Naive thymus-derived CD4-positive, alpha-beta T cell (primary cell): Measurements from ENCODE around the gene GRPEL1. TPM values are rescaled to one million over a fixed set of nuclear protein-coding genes. Genes with fewer than 3 reads are reported as not detected.
A peak's percentile ranks its signal among the peaks of the same experiment; 100 is the strongest.

Source experiments
- ATAC-seq: fragments of 150-1000 bp; cut with Tn5 transposase; 2 replicates; pipeline ENCODE4 v1.10.0; 2021; ENCODE audit warnings: mild to moderate bottlenecking, moderate library complexity
- CTCF ChIA-PET: fragments of 350-600 bp; sonication (Branson Sonifier 250); formaldehyde crosslinking; loops from one replicate; lab custom pipeline; 2021; ENCODE audit warnings: antibody characterized with exemption; lab: Charles Lee
- POLR2A ChIA-PET: fragments of 350-600 bp; sonication (Branson Sonifier 250); formaldehyde crosslinking; loops from one replicate; lab custom pipeline; 2021; ENCODE audit warnings: antibody characterized with exemption, inconsistent platforms; lab: Charles Lee
- DNase-seq, 9 donors: peaks; one replicate each; pipeline versions ENCODE4 v3.0.0 to v3.0.0-alpha.2; 2020 to 2022; ENCODE audit warnings: mixed read lengths in 1 of 9
- H3K27ac ChIP-seq: one replicate; pipeline ENCODE4 v1.7.0; 2013; ENCODE audit warnings: mild to moderate bottlenecking, low read depth, low read length, moderate library complexity
- H3K27me3 ChIP-seq, 2 donors: one replicate each; pipeline ENCODE4 v1.7.0; 2013; ENCODE audit warnings: low read length in 2 of 2, mild to moderate bottlenecking in 2 of 2, moderate library complexity in 2 of 2; ENCODE audit not compliant: control insufficient read depth in 2 of 2, insufficient read depth in 2 of 2
- H3K36me3 ChIP-seq, 3 experiments: 1 replicate in 2 of 3; 2 replicates in 1 of 3; pipeline ENCODE4 v1.7.0; 2013; ENCODE audit warnings: low read length in 3 of 3, mild to moderate bottlenecking in 3 of 3, moderate library complexity in 1 of 3; ENCODE audit not compliant: insufficient read depth in 3 of 3, control insufficient read depth in 2 of 3
- H3K4me1 ChIP-seq, 2 donors: one replicate each; pipeline ENCODE4 v1.7.0; 2013; ENCODE audit warnings: low read length in 2 of 2, mild to moderate bottlenecking in 2 of 2, moderate library complexity in 1 of 2; ENCODE audit not compliant: control insufficient read depth in 2 of 2, insufficient read depth in 2 of 2
- H3K4me3 ChIP-seq: 2 replicates; pipeline ENCODE4 v1.7.0; 2013; ENCODE audit warnings: mild to moderate bottlenecking, low read length
- H3K9me3 ChIP-seq, 3 experiments: 1 replicate in 2 of 3; 2 replicates in 1 of 3; pipeline ENCODE4 v1.7.0; 2013; ENCODE audit warnings: low read length in 3 of 3; ENCODE audit not compliant: control insufficient read depth in 2 of 3
- H3K27ac Mint-ChIP-seq, 9 donors: one replicate each; pipeline ENCODE4 v1.8.0; 2020 to 2022; ENCODE audit warnings: mixed read lengths in 9 of 9, mild to moderate bottlenecking in 8 of 9, moderate library complexity in 5 of 9, inconsistent platforms in 2 of 9
- H3K27me3 Mint-ChIP-seq, 5 donors: one replicate each; pipeline ENCODE4 v1.8.0; 2021 to 2022; ENCODE audit warnings: mixed read lengths in 5 of 5, mild to moderate bottlenecking in 1 of 5
- H3K36me3 Mint-ChIP-seq, 5 donors: one replicate each; pipeline ENCODE4 v1.8.0; 2020 to 2022; ENCODE audit warnings: mixed read lengths in 5 of 5, mild to moderate bottlenecking in 3 of 5, inconsistent platforms in 1 of 5
- H3K4me1 Mint-ChIP-seq, 7 donors: one replicate each; pipeline ENCODE4 v1.8.0; 2020 to 2022; ENCODE audit warnings: mixed read lengths in 7 of 7, mild to moderate bottlenecking in 3 of 7, inconsistent platforms in 1 of 7
- H3K4me3 Mint-ChIP-seq, 10 donors: one replicate each; pipeline ENCODE4 v1.8.0; 2020 to 2022; ENCODE audit warnings: mild to moderate bottlenecking in 10 of 10, mixed read lengths in 10 of 10, moderate library complexity in 6 of 10, inconsistent platforms in 2 of 10
- H3K9me3 Mint-ChIP-seq, 11 donors: one replicate each; pipeline ENCODE4 v1.8.0; 2020 to 2022; ENCODE audit warnings: mixed read lengths in 11 of 11, mild to moderate bottlenecking in 4 of 11, inconsistent platforms in 1 of 11, moderate library complexity in 1 of 11
- intact Hi-C, 2 donors: fragments of 100-400 bp; cut with micrococcal nuclease; formaldehyde crosslinking; loops; one replicate each; pipeline ENCODE4 v1.15.1; 2023
- polyA plus RNA-seq, 2 donors: library from polyadenylated mRNA; unstranded; fragments of 300-500 nt; fragmentation: Illumina TruSeq; gene quantifications; one replicate each; pipeline ENCODE4 v1.2.3, GENCODE V29; 2021
- total RNA-seq, 6 experiments: library from RNA in 5 of 6; stranded (reverse) in 5 of 6; gene quantifications; 1 replicate in 5 of 6; 2 replicates in 1 of 6; pipeline ENCODE4 v1.2.3 and lab custom pipeline; 2021 to 2026

The GRPEL1 gene
- total and polyA plus RNA-seq, 7 experiments from 2014 or later, result 34.5 to 53.3 (median 45.0) TPM

DNA sequence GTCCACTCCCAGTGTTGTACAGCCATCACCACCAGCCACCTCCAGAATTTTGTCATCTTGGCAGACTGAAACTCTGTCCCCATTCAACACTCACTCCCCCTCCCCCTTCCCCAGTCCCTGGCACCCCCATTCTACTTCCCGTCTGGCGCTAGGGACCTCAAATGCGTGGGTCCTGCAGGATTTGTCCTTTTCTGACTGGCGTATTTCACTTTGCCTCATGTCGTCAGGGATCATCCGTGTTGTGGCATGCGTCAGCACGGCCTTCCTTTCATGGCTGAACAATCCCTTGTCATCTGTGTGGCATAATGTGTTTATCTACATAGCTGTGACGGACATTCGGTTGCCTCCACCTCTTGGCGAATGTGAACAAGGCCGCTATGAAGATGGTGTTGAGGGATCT is 19.2 kb downstream of the GRPEL1 start:
- peak overlapping the region in 3 of 10 donors; percentile 9 to 36 (median 25) for H3K4me3 Mint-ChIP-seq
- peak overlapping the region in 4 of 9 donors; percentile 14 to 84 (median 54) for H3K27ac Mint-ChIP-seq
- no peaks in the 10 kb centered on the region for H3K27me3 ChIP-seq
- intact Hi-C loops, result no loop called here
- H3K27me3 Mint-ChIP-seq, result no peaks in the 10 kb centered on the region
- CTCF ChIA-PET, result interaction anchor here (0.8 kb wide), 1 partner anchor 18 kb away, joined by 4 read pairs; no protein-coding TSS in a partner anchor
- peaks cover 50 to 87% (median 62%) of the 10 kb centered on the region in 7 donors for H3K4me1 Mint-ChIP-seq
- no peak overlapping the region for H3K4me3 ChIP-seq
- DNase-seq (no peak), ATAC-seq (no peak)
- peaks cover 42 to 48% of the 10 kb centered on the region in 2 donors for H3K4me1 ChIP-seq
- peaks cover 0 to 56% (median 0%) of the 10 kb centered on the region in 3 experiments for H3K36me3 ChIP-seq
- H3K9me3 ChIP-seq, result no peaks in the 10 kb centered on the region
- H3K27ac ChIP-seq, result no peak overlapping the region
- H3K36me3 Mint-ChIP-seq, result peaks cover 0 to 12% (median 4%) of the 10 kb centered on the region in 5 donors
- POLR2A ChIA-PET, result no interaction called here
- peaks cover 0 to 3% (median 0%) of the 10 kb centered on the region in 11 donors for H3K9me3 Mint-ChIP-seq

DNA sequence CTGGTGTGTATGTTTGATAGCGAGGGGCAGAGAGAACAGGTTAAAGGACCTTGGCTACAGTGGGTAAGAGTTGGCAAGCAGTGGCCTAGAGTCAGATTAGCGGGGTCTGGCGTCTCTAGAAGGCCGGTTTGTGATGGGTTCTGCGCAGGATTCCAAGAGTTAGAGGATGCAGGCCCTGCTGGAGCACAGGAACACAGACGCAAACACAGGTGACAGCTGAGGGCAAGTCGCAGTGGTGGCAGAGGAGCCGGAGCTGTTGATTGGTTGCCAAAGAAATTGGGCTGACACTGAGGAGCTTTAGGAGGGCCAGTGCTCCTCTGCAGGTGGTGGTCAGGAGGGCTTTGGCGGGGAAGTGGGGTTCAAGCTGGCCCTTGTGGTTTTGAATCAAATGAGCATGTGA is 20.9 kb downstream of the GRPEL1 start:
- peaks cover 0 to 6% (median 0%) of the 10 kb centered on the region in 5 donors for H3K27me3 Mint-ChIP-seq
- H3K9me3 ChIP-seq, result no peaks in the 10 kb centered on the region
- POLR2A ChIA-PET, result interaction anchor here (8.2 kb wide), 1 partner anchor 22 kb away, joined by 173 read pairs; the partner anchor contains the start of gene GRPEL1
- peak overlapping the region in 6 of 9 donors; percentile 6 to 77 (median 56) for H3K27ac Mint-ChIP-seq
- peaks cover 44 to 74% (median 55%) of the 10 kb centered on the region in 7 donors for H3K4me1 Mint-ChIP-seq
- intact Hi-C loops, result no loop called here
- peak overlapping the region in 9 of 10 donors; percentile 34 to 95 (median 90) for H3K4me3 Mint-ChIP-seq
- CTCF ChIA-PET, result interaction anchor here (1.3 kb wide), 2 partner anchors 24 to 55 kb away, joined by 3 to 5 read pairs; no protein-coding TSS in a partner anchor
- H3K4me1 ChIP-seq, result peaks cover 35 to 42% of the 10 kb centered on the region in 2 donors
- no peaks in the 10 kb centered on the region for H3K27me3 ChIP-seq
- DNase-seq (no peak), ATAC-seq (no peak)
- peaks cover 0 to 3% (median 0%) of the 10 kb centered on the region in 11 donors for H3K9me3 Mint-ChIP-seq
- peaks cover 0 to 49% (median 0%) of the 10 kb centered on the region in 3 experiments for H3K36me3 ChIP-seq
- peaks cover 0 to 12% (median 4%) of the 10 kb centered on the region in 5 donors for H3K36me3 Mint-ChIP-seq
- H3K27ac ChIP-seq, result peak overlapping the region; percentile 41
- no peak overlapping the region for H3K4me3 ChIP-seq

DNA sequence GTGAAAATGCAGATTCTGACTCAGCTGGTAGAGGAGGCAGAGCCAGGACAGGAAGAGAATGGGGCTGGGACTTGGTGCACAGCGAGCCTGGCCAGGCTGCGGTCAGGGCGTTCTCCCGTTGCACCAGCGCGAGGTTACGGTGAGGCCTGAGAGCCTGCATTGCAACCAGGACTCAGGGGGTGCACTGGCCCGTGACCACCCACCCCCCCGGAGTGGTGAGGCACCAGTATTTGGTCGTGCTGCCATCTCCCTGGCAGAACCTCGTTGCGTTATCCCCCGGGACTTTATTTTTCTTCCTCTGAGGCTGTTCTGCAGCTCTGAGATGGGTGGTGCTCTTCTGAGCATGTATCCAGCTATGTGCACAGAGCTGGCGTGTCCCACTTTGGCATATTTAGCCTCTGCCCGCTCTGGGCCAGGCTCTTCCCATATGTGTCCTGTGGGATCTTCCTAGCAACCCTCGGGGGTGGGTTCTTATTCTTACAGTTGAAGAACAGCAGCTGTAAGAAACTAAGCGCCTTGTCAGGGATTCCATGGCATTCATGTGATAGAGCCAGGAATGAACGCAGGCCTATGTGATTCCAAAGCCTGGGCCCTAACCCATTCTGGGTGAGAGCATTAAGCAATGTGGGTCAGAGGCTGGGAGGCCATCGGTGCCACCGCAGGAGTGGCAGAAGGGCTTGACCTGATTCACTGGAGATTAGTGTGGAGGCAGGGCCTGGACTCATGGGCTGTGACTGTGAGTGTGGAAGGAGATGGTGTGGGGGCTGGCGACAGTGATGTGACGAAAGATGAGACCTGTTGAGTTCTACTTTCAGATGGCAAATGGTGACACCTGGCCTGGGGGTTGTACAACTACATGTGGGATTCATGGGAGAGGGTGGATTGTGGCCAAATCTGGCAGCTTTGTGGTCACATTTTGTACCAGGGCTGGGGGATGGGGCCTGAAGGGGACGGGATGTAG is 21.6 kb downstream of the GRPEL1 start:
- Mint-ChIP-seq H3K9me3 (peaks cover 0 to 4% (median 0%) of the 10 kb centered on the region in 11 donors), H3K4me1 (peaks cover 50 to 75% (median 63%) of the 10 kb centered on the region in 7 donors), H3K27me3 (peaks cover 0 to 13% (median 0%) of the 10 kb centered on the region in 5 donors), H3K36me3 (peaks cover 0 to 12% (median 4%) of the 10 kb centered on the region in 5 donors), H3K4me3 (peak overlapping the region; percentile 90 to 95 (median 92)), H3K27ac (peak overlapping the region in 7 of 9 donors; percentile 38 to 89 (median 65))
- ATAC-seq (no peak), DNase-seq (no peak)
- ChIA-PET POLR2A (interaction anchor here (1.0 to 8.2 kb wide), 3 partner anchors 23 to 330 kb away, joined by 4 to 173 read pairs (median 4); partner anchors contain the start of genes BLOC1S4 and GRPEL1), CTCF (interaction anchor here (1.1 to 6.9 kb wide), 4 partner anchors 11 to 72 kb away, joined by 3 to 73 read pairs (median 4); partner anchors contain the start of gene GRPEL1)
- Histone ChIP-seq H3K4me1 (peaks cover 33 to 42% of the 10 kb centered on the region in 2 donors), H3K36me3 (peaks cover 0 to 45% (median 0%) of the 10 kb centered on the region in 3 experiments), H3K27ac (peak overlapping the region; percentile 41), H3K9me3 (no peaks in the 10 kb centered on the region), H3K27me3 (no peaks in the 10 kb centered on the region), H3K4me3 (peak overlapping the region; percentile 21)
- intact Hi-C loops, result no loop called here

DNA sequence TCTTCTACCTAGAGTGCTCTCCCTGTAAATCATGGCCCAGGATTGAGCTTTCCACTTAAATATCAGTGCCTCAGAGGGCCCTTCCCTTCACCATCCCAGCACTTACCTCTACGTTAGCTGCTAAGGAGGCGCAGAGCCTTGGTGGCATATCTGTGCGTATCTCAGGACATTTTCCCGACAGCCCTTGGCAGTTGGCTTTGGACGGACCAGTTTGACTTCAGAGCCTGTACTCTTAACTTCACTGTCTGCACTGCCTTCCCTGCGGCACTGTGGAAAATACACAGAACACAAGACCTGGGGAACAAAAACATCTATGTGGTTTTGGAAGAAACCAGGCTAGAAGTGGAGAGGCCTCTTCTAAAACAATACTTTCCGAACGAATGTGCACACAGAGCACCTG is 22.3 kb downstream of the GRPEL1 start:
- H3K4me3 ChIP-seq, result peak overlapping the region; percentile 21
- H3K27me3 Mint-ChIP-seq, result peaks cover 0 to 15% (median 0%) of the 10 kb centered on the region in 5 donors
- DNase-seq (no peak), ATAC-seq (no peak)
- H3K4me1 Mint-ChIP-seq, result peaks cover 50 to 75% (median 63%) of the 10 kb centered on the region in 7 donors
- CTCF ChIA-PET, result interaction anchor here (1.1 to 6.9 kb wide), 3 partner anchors 10 to 71 kb away, joined by 3 to 73 read pairs (median 4); partner anchors contain the start of gene GRPEL1
- intact Hi-C loops, result no loop called here
- no peak overlapping the region for H3K27ac ChIP-seq
- peaks cover 0 to 39% (median 0%) of the 10 kb centered on the region in 3 experiments for H3K36me3 ChIP-seq
- peaks cover 33 to 42% of the 10 kb centered on the region in 2 donors for H3K4me1 ChIP-seq
- no peaks in the 10 kb centered on the region for H3K27me3 ChIP-seq
- H3K36me3 Mint-ChIP-seq, result peaks cover 0 to 12% (median 4%) of the 10 kb centered on the region in 5 donors
- H3K9me3 Mint-ChIP-seq, result peaks cover 0 to 4% (median 0%) of the 10 kb centered on the region in 11 donors
- POLR2A ChIA-PET, result interaction anchor here (1.0 to 8.2 kb wide), 4 partner anchors 11 to 329 kb away, joined by 4 to 173 read pairs (median 10); partner anchors contain the start of genes BLOC1S4 and GRPEL1
- peak overlapping the region in 7 of 9 donors; percentile 38 to 92 (median 88) for H3K27ac Mint-ChIP-seq
- H3K4me3 Mint-ChIP-seq, result peak overlapping the region; percentile 90 to 95 (median 92)
- no peaks in the 10 kb centered on the region for H3K9me3 ChIP-seq

DNA sequence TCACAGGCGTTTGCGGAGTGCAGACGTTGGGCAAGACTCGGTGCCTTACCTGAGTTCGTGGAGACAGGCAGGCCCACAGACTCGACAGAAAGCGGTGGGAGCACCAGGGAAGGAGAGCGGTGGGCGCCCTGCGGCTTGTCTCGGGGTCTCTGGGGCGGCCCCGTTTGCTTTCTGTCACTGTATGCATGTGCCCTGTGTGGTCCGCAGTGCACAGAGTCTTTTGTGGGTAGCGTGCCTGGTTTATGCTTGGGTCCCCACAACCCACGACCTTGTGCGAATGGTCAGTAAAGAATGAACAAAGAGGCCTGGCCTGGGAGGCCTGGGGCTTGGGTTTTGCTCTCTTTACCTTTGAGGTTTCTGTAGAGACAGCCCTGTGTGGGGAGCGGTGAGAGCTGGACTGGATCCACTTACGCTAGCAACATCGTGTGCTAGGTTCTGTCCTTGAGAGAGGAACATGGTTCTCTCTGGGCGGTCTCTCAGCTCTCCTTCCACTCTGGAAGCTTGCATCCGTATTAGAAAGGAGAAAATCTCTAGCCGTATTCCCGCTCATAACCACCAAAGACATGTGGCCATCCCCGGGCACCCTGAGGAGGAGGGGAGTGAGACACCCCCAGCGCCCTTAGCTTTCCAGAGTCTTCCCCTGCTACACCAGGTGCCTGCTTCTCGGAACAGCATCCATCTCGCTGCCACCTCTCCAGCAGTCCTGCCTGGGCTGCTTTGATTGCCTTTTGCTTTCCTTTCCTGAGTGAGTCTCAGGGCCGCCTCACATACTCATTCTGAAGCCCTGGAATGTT is 23.5 kb downstream of the GRPEL1 start:
- Histone ChIP-seq H3K36me3 (peaks cover 0 to 26% (median 0%) of the 10 kb centered on the region in 3 experiments), H3K27ac (peak overlapping the region; percentile 85), H3K4me3 (peak overlapping the region; percentile 84), H3K4me1 (peaks cover 33 to 42% of the 10 kb centered on the region in 2 donors), H3K9me3 (no peaks in the 10 kb centered on the region), H3K27me3 (no peaks in the 10 kb centered on the region)
- Mint-ChIP-seq H3K27ac (peak overlapping the region; percentile 76 to 92 (median 87)), H3K27me3 (peaks cover 0 to 15% (median 0%) of the 10 kb centered on the region in 5 donors), H3K36me3 (peaks cover 0 to 12% (median 4%) of the 10 kb centered on the region in 5 donors), H3K9me3 (peaks cover 0 to 4% (median 0%) of the 10 kb centered on the region in 11 donors), H3K4me1 (peaks cover 44 to 65% (median 57%) of the 10 kb centered on the region in 7 donors), H3K4me3 (peak overlapping the region; percentile 90 to 95 (median 92))
- ATAC-seq, result no peak
- POLR2A ChIA-PET, result interaction anchor here (0.9 to 8.2 kb wide), 13 partner anchors 8 to 404 kb away, joined by 3 to 173 read pairs (median 5); partner anchors contain the start of genes GRPEL1, KIAA0232, MRFAP1 and TBC1D14
- intact Hi-C loops, result no loop called here
- DNase-seq, result no peak
- CTCF ChIA-PET, result interaction anchor here (0.6 to 6.9 kb wide), 4 partner anchors 8 to 349 kb away, joined by 3 to 73 read pairs (median 4); partner anchors contain the start of gene GRPEL1
